NCI-H1417 (cell line): ENCODE results near the gene TUBGCP3.
A peak's percentile ranks its signal among the peaks of the same experiment; 100 is the strongest.

Experiments used
- DNase-seq, 3 experiments: peaks; one replicate each; lab custom pipeline; 2025; lab: John Stamatoyannopoulos, UW

The TUBGCP3 gene

DNA sequence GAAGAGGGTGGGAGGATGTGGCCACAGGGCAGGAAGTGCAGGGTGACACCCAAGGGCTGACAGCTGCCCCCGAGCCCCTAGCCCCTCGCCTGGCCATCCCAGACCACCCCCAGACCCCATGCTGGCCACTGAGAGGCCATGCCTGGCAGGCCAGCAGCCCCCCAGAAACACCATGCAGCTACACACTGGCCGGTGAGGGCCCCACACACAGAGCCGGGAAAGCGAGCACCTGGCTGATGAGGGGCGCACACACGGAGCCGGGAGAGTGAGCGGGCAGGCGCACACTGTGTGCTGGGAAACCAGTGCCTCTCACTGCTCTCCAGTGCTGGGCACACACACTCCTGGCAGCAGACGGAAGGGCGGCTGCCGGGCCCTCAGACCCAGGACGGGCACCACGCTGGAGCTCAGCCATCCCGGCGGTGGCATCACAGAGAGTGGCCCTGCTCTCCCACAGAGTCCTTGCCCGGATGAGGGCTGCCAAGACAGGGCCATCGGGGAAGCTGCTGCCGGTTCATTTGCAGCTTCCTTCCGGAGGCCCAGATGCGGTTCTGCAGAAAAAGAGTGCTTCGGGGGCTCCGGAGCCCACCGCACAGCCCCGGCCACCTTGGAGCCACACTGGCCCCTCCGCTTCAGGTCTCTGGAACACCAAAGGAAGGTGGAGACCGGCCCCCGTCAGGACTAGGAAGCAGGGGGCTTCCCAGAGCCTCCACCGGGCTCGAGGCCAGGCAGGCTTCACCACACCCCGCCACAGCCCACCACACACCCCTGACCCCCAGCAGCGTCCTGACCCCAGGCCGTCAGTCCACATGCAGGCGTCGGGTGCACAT, 135.4 kb downstream of the TUBGCP3 start:
- DNase-seq: no peak

DNA sequence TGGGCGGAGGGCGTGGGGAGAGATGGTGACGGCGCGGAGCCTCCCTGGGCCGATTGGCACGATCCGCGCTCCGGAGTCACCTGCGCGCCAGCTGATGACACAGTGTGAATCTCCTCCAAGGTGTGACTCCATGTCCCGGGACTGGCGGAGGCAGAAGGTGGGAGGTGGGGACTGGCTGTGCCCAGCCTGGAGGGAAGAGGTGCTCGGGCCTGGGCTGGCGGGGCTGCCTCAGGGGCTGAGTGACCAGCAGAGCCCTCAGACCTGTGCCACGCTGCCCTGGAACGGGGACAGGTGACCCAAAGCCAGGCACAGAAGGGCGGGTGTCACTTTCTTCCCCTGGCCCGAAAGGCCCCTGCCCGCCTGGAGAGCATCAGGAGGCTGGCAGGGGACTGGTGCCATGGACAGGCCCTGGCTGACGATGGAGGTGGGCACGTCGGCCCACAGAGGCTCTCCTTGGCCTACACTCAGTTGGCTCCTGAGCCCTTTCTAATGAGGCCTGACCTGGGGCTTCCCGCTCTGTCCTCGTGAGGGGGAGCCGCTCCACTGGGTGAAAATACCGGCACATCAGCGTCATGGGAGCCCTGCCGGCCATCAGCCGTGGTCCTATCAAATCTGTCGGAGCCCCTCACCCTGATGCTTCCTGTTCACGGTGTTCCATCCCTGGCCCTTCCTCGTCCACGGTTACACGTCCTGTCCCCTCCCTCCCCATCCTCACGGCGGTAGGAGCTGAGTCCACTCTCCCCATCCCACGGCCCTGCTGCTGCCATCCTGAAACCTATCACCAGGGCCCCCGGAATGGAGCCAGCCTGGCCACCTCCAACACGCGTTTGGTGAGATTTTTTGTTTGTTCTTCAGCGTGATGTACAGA, 136.2 kb downstream of the TUBGCP3 start:
- DNase-seq: no peak

DNA sequence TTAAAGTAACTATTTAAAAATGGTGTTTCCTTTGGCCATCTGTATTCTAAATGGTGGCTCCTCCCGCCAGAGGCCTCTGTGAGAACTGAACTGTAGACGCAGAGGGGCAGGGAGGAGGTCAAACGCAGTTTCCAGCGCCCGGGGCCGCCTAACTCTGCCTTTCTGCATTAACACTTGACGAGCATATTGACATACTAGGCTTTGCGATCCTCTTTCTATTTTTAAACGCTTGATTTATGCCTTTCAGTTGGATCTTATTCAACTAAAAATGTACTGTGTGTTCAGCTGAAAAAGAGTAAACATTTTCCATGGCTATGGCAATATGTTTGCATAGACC, 137.1 kb downstream of the TUBGCP3 start:
- peak; percentile 47 to 96 (median 84) for DNase-seq

DNA sequence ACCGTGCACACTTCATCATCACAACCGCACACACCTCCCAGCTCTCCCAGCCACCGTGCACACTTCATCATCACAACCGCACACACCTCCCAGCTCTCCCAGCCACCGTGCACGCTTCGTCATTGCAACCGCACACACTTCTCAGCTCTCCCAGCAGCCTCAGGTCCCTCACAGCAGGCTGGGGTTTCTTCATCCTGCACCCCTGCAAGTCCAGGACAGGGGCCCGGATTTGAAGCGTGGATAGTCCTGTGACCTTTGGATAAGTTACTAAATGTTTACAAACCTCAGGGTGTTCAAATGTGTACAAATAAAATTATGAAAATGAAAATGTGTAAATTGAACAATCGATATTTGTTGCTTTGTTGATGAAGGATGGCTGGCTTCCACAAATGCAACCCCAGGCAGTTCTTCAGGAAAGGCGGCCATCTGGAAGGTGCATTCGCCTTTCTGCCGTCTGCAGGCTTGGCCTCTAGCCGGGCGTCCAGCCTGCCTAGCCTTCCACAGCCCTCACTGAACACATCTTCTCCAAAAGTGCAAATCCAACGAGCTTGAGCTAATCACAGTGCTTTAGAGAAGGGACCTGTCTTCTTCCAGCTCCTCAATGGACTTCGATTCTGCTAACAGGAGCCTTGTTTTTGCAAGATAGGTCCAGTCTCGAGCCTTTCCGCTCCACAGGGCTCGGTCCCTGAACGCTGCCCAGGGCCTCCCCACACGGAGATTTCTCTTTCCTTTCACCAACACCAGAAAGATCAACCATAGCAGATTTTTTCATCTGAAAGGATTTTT, 137.6 kb downstream of the TUBGCP3 start:
- DNase-seq: peak in 1 of 3 experiments; percentile 60

DNA sequence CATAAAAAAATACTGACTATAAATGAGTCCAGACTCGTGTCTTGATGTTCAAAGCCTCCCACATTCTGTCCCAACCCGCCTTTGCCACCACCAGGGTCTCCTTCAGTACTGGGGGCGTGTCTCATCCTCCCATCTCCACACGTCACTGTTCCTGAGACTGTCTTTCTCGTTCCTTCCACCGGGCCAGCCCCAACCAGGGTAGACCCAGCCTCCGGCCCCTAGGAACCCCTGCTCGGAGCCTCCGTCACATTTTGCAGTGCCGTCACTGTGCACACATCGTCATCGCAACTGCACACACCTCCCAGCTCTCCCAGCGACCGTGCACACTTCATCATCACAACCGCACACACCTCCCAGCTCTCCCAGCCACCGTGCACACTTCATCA, 138.4 kb downstream of the TUBGCP3 start:
- no peak for DNase-seq

DNA sequence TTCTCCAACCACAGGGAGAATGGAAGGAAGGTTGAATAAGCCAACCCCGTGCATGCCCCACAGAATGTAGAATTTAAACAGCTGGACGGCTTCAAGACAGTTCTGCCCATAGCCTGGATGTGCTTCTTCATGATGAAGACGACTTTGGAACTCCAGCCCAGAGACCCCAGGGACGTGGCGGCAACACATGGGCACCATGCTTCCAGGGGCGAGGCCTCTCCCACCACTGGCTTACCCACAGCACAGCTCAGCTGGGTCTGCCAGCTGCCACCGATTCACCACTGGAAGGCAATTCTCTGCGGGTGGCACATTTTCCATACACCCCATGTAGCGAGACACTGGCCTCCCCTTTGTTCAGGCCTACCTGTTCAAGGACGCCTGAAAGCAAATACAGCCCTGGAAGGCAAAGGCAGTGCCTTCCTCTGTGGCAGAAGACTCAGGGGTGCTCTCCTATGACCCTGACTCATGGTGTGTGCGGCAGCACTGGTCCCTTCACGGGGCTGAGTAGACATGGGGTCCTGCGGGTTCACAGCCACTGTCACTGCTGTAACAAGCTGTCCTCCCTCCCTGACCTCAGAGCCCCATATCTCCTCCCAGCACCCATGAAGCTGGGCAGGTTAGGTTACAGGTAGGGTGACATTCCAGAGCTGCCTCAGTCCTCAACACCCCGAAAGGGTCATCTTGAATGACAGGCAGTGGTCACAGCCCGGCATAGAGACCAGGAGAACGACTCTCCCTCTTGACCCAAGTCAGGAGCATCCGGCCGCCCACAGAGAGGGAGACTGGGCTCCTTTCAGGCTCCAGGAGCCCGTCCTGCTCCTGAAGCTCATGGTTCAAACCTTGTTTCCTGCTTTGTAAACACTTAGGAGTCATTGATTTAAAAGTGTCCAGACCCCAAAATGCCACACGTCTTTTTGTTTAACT, 139.1 kb downstream of the TUBGCP3 start:
- no peak for DNase-seq

DNA sequence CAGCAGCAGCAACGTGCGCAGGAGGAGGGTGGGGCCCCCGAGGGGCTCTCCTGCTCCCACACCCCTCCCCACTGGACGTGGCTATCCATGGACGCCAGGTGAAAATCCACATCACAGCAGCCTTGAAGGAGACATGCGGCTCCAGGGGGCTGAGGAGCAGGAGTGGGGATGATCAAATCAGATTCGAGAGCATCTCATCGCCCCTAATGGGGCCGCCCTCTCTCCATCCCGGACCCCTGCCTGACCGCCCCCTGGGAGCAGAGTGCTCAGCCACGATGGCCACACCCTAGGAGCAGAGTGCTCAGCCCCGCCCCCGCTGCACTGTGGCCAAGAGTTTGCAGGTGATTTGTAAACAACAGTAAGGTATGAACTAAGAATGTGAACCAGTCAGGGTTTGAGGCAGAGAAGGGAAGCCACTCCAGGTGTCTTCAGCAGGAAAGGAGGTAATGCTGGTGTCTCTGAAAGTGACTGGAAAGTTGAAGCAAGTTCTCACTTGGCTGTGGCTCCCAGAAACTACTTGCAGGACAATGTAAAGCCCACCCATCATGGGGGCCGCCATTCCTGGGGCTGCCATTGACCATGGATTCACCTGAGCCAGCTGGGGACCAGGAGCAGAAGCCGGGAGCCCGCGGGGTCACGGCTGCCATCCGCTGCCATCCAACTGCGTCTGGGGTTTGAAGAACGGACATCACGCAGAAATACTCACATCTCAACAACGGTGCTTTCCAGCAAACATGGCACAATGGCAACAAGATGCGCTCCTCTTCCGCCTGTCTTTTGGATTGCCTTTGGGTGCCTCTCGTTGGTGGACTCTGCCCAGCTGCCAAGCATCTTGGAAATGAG, 140.0 kb downstream of the TUBGCP3 start:
- DNase-seq: peak in 1 of 3 experiments; percentile 75

DNA sequence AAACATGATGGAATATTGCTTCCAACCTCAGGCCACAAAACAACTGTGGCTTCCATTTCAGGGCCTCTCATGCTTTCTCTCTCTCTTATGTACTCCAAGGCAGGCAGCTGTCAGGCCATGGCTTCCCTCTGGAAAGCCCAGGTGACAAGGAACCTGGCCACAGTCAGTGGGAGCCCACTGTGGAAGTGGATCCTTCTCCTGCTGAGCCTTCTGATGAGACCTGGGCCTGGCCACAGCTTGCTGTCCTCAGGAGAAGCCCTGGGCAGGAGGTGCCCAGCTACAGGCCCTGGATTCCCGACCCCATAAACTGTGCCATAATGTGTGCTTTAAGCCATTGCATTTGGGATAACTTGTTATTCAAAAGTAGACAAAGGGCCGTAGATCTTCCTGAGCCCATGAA, 140.6 kb downstream of the TUBGCP3 start:
- DNase-seq: no peak

DNA sequence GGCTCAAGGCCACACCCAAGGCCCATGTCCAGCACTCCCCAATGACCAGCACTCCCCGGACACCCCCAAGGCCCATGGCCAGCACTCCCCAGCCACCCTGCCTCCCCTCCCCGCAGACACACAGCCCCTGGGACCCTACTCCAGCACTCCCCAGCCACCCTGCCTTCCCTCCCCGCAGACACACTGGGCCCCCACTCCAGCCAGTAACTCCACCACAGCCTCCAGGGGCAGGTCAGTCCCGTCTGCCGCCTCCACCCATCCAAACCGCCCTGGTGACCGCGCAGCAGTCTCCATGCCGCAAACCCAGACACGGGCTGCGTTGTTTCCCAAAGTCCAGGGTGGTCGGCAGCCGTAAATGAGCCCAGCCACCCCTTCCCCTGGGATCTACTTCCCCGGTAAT, 141.1 kb downstream of the TUBGCP3 start:
- no peak for DNase-seq

DNA sequence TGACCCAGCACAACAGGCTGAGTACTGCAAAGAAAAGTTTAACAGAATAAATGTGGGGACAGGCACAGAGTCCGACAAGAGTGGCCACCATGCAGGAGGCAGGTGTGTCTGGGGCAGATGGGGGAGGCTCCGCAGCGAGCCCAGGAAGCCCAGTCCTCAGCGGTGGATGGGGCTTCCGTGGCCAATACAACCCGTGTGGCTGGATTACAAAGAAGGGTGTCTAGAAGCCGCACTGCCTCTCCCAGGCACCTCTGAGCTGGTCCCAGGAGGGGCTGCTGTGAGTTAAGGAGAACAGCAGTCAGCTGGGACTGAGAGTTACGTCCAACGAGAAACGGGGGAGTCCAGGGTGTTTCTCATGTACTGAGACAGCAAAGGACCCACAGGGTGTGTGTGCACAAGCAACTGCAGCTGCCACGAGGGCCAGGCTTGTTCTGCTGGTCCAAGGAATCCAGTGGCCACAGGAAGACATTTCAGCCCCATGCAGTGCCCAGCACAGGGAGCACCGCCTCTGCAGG, 141.5 kb downstream of the TUBGCP3 start:
- DNase-seq: no peak

DNA sequence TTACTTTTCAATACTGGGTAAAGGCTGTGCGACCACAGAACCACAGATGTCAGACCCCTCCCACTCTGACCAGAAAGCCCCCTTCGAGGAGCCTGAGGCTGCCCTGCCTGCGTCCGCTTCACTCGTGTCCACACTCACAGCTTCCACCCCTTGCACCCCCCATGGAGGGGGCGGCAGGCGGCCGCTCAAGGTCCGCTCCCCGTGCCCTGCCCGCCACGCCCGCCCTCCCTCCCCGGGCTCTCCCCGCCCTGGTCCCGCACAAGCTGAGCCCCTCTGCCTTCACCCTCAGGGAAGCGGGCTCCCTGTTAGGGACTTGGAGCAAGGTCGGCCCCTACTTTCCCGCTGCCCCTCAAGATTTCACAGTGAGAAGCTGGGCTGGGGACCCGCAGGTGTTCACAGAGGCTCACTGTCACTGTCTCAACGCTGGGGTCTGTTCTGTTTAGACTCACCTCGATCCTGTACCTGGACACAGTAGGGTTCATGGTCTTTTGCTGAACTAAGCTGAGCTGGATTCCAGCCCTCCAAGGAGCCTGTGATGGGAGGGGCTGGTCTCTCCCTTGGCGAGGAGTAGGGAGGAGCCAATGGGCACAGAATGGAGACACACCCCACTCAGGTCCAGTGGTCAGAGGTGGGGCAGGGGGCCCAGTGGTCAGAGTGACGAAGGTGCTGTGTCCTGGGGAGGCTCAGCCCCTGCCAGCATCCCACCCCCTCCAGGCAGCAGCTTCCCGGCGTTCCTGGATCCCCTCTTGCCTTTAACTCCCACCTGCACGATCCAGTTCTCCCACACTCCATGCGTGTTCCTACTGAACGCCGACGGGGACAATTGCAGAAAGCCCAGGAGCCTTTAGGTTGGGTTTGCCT, 142.3 kb downstream of the TUBGCP3 start:
- DNase-seq: no peak

DNA sequence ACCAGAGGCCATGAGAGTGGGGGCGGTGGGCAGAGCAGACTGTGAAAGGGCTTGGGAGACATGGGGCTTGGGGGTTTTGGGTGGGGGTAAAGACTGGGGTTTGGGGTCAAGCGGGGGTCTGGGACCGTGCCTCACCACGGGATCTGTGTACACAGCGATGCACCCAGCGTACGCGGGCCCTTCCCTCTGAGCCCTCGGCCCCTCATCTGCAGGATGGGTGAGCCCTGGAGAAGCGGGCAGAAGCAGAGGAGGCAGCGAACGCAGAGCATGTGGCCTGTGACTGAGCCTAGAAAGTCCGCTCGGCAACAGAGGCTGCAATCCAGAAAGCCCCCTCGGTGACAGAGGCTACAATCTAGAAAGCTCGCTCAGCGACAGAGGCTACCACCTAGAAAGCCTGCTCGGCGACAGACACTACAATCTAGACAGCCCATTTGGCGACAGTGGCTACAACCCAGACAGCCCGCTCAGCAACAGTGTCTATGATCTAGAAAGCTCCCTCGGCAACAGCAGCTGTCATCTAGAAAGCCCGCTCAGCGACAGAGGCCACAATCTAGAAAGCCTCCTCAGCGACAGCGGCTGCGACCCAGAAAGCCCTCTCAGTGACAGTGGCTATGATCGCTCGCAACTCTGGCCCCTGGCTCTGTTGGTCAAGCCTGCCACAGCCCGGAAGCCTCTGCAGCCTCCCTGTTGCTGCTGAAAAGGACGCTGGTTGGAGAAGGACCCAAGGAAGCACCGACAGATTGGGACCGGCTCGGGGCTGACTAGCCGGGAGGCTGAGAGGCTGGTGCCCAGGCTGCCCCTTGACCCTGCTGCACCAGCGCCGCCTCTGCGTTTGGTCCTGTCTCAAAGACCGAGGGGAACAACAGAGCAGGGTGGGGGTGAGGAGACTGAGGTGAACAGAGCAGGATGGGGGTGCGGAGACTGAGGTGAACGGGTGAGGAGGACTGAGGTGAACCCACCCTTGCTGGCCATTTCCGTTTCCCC, 143.2 kb downstream of the TUBGCP3 start:
- DNase-seq: no peak

DNA sequence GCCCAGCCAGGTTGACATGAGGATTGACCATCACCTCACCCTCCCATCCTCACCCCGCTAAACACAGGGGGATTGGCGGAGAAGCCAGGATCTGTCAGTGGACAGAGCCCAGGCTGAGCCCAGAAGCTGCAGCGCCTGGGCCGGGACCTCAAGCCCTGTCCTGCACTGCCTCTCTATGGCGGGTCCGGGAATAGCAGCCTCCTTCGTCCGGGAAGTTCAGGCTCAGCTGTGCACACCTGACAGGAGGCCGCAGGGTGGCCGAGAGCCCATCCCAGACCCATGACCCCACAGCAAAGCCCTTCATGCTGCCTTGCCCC, 144.0 kb downstream of the TUBGCP3 start:
- DNase-seq: peak; percentile 78 to 90 (median 89)

DNA sequence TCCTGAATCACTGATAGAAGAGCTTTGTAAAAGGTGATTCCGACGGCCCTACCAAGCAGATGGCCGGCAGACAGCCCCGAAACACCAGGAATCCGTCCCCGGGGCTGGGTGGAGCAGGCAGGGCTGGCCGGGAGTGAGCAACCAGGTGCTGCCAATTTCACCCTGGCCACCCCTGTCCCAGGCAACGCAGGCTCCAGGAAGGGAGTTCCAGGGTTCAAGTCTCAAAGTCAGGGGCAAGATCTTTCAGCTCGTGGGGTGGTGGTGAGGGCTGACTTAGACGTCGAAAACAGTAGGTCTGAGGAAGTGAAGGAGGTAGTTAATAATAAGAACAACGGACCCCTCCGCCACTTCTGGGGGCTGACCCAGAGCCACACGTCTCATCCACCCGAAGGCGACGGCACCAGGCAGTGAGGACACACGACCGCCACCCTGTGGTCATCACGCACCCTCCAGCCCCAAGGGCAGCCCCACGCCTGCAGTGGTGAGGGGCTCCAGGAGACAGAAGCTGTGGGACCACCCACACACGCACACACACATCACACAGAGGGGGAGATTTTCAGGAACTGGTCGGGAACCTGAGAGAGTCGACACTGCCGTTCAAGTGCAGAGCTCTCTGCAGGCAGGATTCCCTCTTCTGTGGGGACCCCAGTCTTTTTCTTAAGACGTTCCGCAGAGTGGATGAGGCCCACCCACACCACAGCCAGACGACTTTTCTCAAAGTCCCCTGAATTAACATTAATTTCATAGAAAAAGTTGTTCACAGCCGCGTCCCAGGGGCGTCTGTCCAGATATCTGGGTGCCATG, 144.6 kb downstream of the TUBGCP3 start:
- peak in 2 of 3 experiments; percentile 50 to 68 for DNase-seq

DNA sequence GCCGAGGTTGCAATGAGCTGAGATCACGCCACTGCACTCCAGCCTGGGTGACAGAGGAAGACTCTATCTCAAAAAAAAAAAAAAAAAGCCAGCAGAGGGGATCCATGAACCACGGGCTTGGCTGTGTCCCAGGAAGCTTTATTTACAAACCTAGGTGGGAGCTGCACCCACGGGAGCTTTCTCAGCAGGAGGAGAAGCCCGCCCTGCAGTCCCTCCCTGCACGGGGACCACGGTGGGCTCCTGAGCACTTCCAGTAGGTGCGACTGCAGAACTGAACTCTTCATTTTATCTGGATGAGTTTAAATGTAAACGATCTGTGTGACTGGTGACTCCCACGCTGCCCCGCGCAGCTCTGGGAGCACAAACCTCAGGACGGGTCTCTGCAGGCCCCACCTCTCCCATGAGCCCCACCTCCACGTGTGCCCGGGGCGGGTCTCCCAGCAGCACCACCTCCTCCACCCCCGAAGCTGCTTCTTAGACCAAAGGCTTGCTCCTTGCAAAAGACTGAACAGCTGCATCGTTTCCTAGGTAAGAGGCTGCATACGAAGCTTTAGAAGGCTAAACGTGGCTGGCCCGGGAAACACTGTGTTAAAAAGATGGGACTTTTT, 145.4 kb downstream of the TUBGCP3 start:
- peak in 1 of 3 experiments; percentile 49 for DNase-seq

DNA sequence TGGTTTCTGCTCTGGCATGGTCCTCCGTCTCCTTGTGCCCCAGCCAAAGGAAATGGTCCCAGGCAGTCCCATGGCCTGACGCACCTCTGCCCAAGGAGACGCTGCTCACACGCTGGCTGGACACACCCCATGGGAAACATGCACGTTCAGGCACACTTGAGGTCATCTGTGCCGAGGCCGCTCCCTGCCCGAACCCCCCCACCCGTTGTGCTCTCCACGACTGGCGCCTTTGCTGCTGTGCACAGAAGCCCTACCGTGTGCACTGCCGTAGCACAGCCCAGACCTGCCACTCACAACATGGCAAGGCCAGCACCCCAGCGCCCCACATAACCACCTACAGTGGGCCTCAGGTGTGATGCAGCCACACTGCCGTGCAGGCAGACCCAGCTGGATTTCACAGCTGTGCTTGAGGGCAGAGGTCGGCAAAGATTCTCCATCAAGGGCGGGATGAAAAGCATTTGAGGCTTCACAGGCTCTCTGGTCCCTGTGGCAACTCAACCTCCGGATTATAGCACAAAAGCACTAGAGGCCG, 146.1 kb downstream of the TUBGCP3 start:
- no peak for DNase-seq

DNA sequence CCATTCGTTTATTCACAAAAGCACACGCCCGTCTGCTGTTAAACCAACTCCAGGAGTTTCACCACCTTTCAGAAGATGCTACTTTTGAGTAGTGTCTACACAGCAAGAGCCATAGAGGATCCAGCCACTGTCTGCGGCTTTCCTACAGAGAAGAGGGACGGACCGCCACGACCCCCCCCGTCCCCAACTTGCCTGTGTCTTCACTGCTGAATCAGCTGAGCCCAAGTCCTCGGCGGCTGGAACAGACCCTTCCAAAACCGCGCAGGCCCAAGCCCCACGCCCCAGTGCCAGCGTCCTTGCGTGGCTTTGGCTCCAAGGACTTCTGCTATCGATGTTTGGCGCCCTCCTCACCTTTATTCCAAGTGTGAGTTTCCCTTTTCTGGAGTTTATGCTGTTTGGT, 146.7 kb downstream of the TUBGCP3 start:
- DNase-seq: no peak
